Fibroblast of skin of abdomen (primary cell): Measurements from ENCODE around the gene VGF. TPM values are rescaled to one million over a fixed set of nuclear protein-coding genes. Genes with fewer than 3 reads are reported as not detected.
"Not testable (repeated sequence)": the region's sequence is repeated elsewhere in the genome, so short reads cannot be mapped to it uniquely, and the experiment has no call there.

Source experiments
- DNase-seq: peaks from one replicate; pipeline ENCODE4 v3.0.0-alpha.2; 2013
- polyA plus RNA-seq, 2 experiments: library from polyadenylated mRNA; unstranded; fragments of 120-200 nt; gene quantifications; one replicate each; pipeline ENCODE4 v1.2.1, GENCODE V29; 2013; ENCODE audit not compliant: insufficient read length in 2 of 2

VGF gene
- polyA plus RNA-seq (2013, experiment 1 of 2; ENCODE audit: insufficient read length): 7.0 TPM
- 8.5 TPM for polyA plus RNA-seq (2013, experiment 2 of 2; ENCODE audit: insufficient read length)

GRCh38 chr7:101165075-101165957 is at the start of gene VGF:
Gene VGF, minus strand, starts transcription at chr7:101165569. Its CDS starts 726 bp downstream, at chr7:101164843.
- peak; percentile 96 for DNase-seq

GRCh38 chr7:101212014-101212413 is 46.6 kb upstream of the VGF start:
- no peak for DNase-seq

- DNase-seq: no peak
Observed at GRCh38 chr7:101211501-101211900, 46.1 kb upstream of the VGF start.

- no peak for DNase-seq
Observed at GRCh38 chr7:101210143-101210542, 44.8 kb upstream of the VGF start.

- DNase-seq: no peak
Observed at GRCh38 chr7:101208794-101209193, 43.4 kb upstream of the VGF start.

- DNase-seq: no peak
Observed at GRCh38 chr7:101207459-101207858, 42.1 kb upstream of the VGF start.

- no peak for DNase-seq
Observed at GRCh38 chr7:101206665-101207042, 41.3 kb upstream of the VGF start.

- no peak for DNase-seq
Observed at GRCh38 chr7:101205901-101206664, 40.7 kb upstream of the VGF start.

- not testable (repeated sequence) for DNase-seq
Observed at GRCh38 chr7:101203740-101204738, 38.7 kb upstream of the VGF start.

GRCh38 chr7:101202603-101202918 is 37.2 kb upstream of the VGF start:
- no peak for DNase-seq

- DNase-seq: no peak
Observed at GRCh38 chr7:101201695-101202602, 36.6 kb upstream of the VGF start.

- DNase-seq: no peak
Observed at GRCh38 chr7:101200862-101201599, 35.7 kb upstream of the VGF start, which contains the start of gene MOGAT3. Gene MOGAT3, minus strand, starts transcription at chr7:101201036. Its CDS starts 182 bp downstream, at chr7:101200854.

GRCh38 chr7:101200504-101200861 is 35.1 kb upstream of the VGF start:
- DNase-seq: no peak

GRCh38 chr7:101199522-101199921 is 34.2 kb upstream of the VGF start:
- DNase-seq: not testable (repeated sequence)

GRCh38 chr7:101198476-101198875 is 33.1 kb upstream of the VGF start:
- DNase-seq: no peak

- no peak for DNase-seq
Observed at GRCh38 chr7:101197991-101198390, 32.6 kb upstream of the VGF start.

GRCh38 chr7:101195884-101196283 is 30.5 kb upstream of the VGF start:
- no peak for DNase-seq

GRCh38 chr7:101189109-101189508 is 23.7 kb upstream of the VGF start:
- no peak for DNase-seq

- no peak for DNase-seq
Observed at GRCh38 chr7:101186844-101187428, 21.6 kb upstream of the VGF start.

GRCh38 chr7:101186194-101186593 is 20.8 kb upstream of the VGF start:
- no peak for DNase-seq
